GM23248 (cell line): ENCODE measurements around the gene CNP. TPM values are rescaled to one million over a fixed set of nuclear protein-coding genes. Genes with fewer than 3 reads are reported as not detected.
A peak's percentile ranks its signal among the peaks of the same experiment; 100 is the strongest.

ENCODE experiments used
- DNase-seq: peaks from one replicate; pipeline ENCODE4 v3.0.0-alpha.2; 2015
- H2AFZ ChIP-seq: fragments of 200-600 bp; sonication (generic); 2 replicates; pipeline ENCODE4 v1.6.1; 2016; ENCODE audit warnings: antibody characterized with exemption
- H3F3A ChIP-seq: fragments of 200-600 bp; sonication (generic); 2 replicates; pipeline ENCODE4 v1.6.1; 2016; ENCODE audit warnings: mild to moderate bottlenecking, antibody characterized with exemption, mixed run types; ENCODE audit not compliant: insufficient read depth
- H3K27ac ChIP-seq: fragments of 200-600 bp; sonication (generic); 2 replicates; pipeline ENCODE4 v1.5.1; 2016; ENCODE audit warnings: mild to moderate bottlenecking
- H3K27me3 ChIP-seq: fragments of 200-600 bp; sonication (generic); replicated peaks from 2 replicates; pipeline ENCODE4 v1.6.1; 2016; ENCODE audit warnings: mild to moderate bottlenecking; ENCODE audit not compliant: insufficient read depth
- H3K36me3 ChIP-seq: fragments of 200-600 bp; sonication (generic); 2 replicates; pipeline ENCODE4 v1.6.1; 2016; ENCODE audit warnings: low read depth, mild to moderate bottlenecking
- H3K4me1 ChIP-seq: fragments of 200-600 bp; sonication (generic); 2 replicates; pipeline ENCODE4 v1.6.1; 2016; ENCODE audit warnings: mild to moderate bottlenecking; ENCODE audit not compliant: insufficient read depth
- H3K4me2 ChIP-seq: fragments of 200-600 bp; sonication (generic); one replicate; pipeline ENCODE4 v1.6.1; 2016; ENCODE audit warnings: mild to moderate bottlenecking; ENCODE audit not compliant: unreplicated experiment
- H3K4me3 ChIP-seq: fragments of 200-600 bp; sonication (generic); 2 replicates; pipeline ENCODE4 v1.5.1; 2016; ENCODE audit warnings: mild to moderate bottlenecking
- H3K79me2 ChIP-seq: fragments of 200-600 bp; sonication (generic); 2 replicates; pipeline ENCODE4 v1.6.1; 2016; ENCODE audit warnings: mild to moderate bottlenecking; ENCODE audit not compliant: insufficient read depth
- H3K9ac ChIP-seq: fragments of 200-600 bp; sonication (generic); 2 replicates; pipeline ENCODE4 v1.6.1; 2016; ENCODE audit warnings: mild to moderate bottlenecking
- H3K9me2 ChIP-seq: fragments of 200-600 bp; sonication (generic); 2 replicates; pipeline ENCODE4 v1.6.1; 2016; ENCODE audit warnings: mixed run types, mild to moderate bottlenecking, moderate library complexity; ENCODE audit not compliant: insufficient read depth
- H3K9me3 ChIP-seq: fragments of 200-600 bp; sonication (generic); one replicate; pipeline ENCODE4 v1.6.1; 2017; ENCODE audit warnings: low read depth
- H4K20me1 ChIP-seq: fragments of 200-600 bp; sonication (generic); 2 replicates; pipeline ENCODE4 v1.6.0; 2016; ENCODE audit not compliant: insufficient read depth
- EZH2 ChIP-seq: fragments of 200-600 bp; sonication (generic); IDR thresholded peaks from 2 replicates; pipeline ENCODE4 v1.6.1; 2018; ENCODE audit warnings: antibody characterized with exemption, mild to moderate bottlenecking; ENCODE audit not compliant: insufficient read depth, poor library complexity, severe bottlenecking
- EZH2phosphoT487 ChIP-seq: fragments of 200-600 bp; sonication (generic); IDR thresholded peaks from 2 replicates; pipeline ENCODE4 v1.6.1; 2018; ENCODE audit warnings: antibody characterized with exemption, moderate library complexity, mild to moderate bottlenecking, low read depth; ENCODE audit not compliant: insufficient read depth
- WGBS, 2 experiments: methylation state at CpG; one replicate each; pipeline ENCODE4 v1.1.6; 2015 to 2017; ENCODE audit warnings: low lambda C conversion rate in 2 of 2, low coverage in 1 of 2; ENCODE audit errors: missing lambda C conversion rate in 2 of 2; 5-methylcytosine and 5-hydroxymethylcytosine counted together
- in situ Hi-C: fragments of 300-500 bp; cut with MboI; formaldehyde crosslinking; loops from 2 replicates; pipeline ENCODE4 v1.15.0; 2020
- polyA plus RNA-seq: library from polyadenylated mRNA; unstranded; fragments of >200 nt; fragmentation: Nextera tagmentation; extraction: Ambion mirVana; gene quantifications from 2 replicates; pipeline ENCODE4 v1.2.1, GENCODE V29; 2016
- total RNA-seq: library from RNA; depleted of rRNA; stranded (reverse); fragments of >200 nt; shearing (Covaris generic); gene quantifications from 2 replicates; pipeline ENCODE4 v1.2.3, GENCODE V29; 2014

CNP gene
- total and polyA plus RNA-seq, 2 experiments from 2014 or later = 58.3 to 103 TPM

DNA sequence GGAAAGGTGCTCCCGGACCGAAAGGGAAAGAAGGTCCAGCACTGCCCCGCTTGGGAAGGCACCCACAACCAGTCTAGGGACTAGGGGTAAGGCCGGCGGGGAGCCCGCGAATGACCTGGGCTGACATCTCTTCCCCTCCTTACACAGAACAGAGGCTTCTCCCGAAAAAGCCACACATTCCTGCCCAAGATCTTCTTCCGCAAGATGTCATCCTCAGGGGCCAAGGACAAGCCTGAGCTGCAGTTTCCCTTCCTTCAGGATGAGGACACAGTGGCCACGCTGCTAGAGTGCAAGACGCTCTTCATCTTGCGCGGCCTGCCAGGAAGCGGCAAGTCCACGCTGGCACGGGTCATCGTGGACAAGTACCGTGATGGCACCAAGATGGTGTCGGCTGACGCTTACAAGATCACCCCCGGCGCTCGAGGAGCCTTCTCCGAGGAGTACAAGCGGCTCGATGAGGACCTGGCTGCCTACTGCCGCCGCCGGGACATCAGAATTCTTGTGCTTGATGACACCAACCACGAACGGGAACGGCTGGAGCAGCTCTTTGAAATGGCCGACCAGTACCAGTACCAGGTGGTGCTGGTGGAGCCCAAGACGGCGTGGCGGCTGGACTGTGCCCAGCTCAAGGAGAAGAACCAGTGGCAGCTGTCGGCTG is 1.5 kb downstream of the CNP start:
- DNase-seq = no peak
- Histone ChIP-seq H3K36me3 (peaks cover 4% of the 10 kb centered on the region; the same call in 1 of the 2 replicates), H3K4me2 (peak overlapping the region; percentile 71), H3K4me3 (peak overlapping the region; percentile 88), H3K9ac (peak overlapping the region; percentile 95), H2AFZ (no peak overlapping the region), H3K4me1 (peaks cover 13% of the 10 kb centered on the region), H3K27ac (peak overlapping the region; percentile 77; the same call in 1 of the 2 replicates), H3K27me3 (no peaks in the 10 kb centered on the region), H3F3A (peaks cover 9% of the 10 kb centered on the region), H3K9me3 (no peaks in the 10 kb centered on the region), H4K20me1 (no peaks in the 10 kb centered on the region), H3K79me2 (peaks cover 64% of the 10 kb centered on the region), H3K9me2 (no peaks in the 10 kb centered on the region)
- WGBS, 2 experiments = 91 to 92% methylated on average over 37 of the region's 37 CpGs
- in situ Hi-C loops = loop anchor here (10.0 kb wide), 1 partner anchor 147 kb away; the partner anchor contains the start of gene DHX58
- TF ChIP-seq EZH2 (no peak), EZH2phosphoT487 (no peak)

DNA sequence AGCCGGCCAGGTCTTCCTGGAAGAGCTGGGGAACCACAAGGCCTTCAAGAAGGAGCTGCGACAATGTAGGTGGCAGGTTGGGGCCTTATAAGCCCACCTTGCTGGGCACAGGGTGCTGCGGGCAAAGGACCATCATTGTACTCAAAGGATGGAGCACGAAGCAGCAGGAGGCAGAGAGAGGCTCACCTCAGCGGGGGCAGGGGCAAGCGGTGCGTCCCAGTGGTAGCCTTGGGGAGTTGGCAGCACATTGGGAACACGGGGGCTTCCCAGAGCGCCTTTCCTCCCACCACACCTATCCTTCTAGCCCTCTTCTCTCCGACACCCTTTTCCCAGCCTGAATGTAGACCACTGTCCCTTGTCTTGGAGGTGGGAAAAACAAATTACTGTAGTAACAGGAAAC is 2.1 kb downstream of the CNP start:
- Histone ChIP-seq H3K4me3 (no peak overlapping the region), H3K36me3 (peaks cover 4% of the 10 kb centered on the region; the same call in 1 of the 2 replicates), H3K9me2 (no peaks in the 10 kb centered on the region), H3K27me3 (no peaks in the 10 kb centered on the region), H3K4me1 (peaks cover 13% of the 10 kb centered on the region), H3K27ac (no peak overlapping the region), H2AFZ (no peak overlapping the region), H3K79me2 (peaks cover 69% of the 10 kb centered on the region), H3K9me3 (no peaks in the 10 kb centered on the region), H3F3A (peaks cover 9% of the 10 kb centered on the region), H3K4me2 (no peak overlapping the region), H3K9ac (no peak overlapping the region), H4K20me1 (no peaks in the 10 kb centered on the region)
- 90 to 92% methylated on average over 10 of the region's 10 CpGs for WGBS, 2 experiments
- in situ Hi-C loops = loop anchor here (10.0 kb wide), 1 partner anchor 146 kb away; the partner anchor contains the start of gene DHX58
- no peak for DNase-seq
- TF ChIP-seq EZH2 = no peak
- TF ChIP-seq EZH2phosphoT487 = no peak

GRCh38 chr17:41970901-41971331 is 4.3 kb downstream of the CNP start:
- in situ Hi-C loops = no loop called here
- no peak overlapping the region for H3K4me2 ChIP-seq
- H3K79me2 ChIP-seq = peaks cover 79% of the 10 kb centered on the region
- peaks cover 13% of the 10 kb centered on the region for H3K4me1 ChIP-seq
- H3K27me3 ChIP-seq = no peaks in the 10 kb centered on the region
- no peak overlapping the region for H3K4me3 ChIP-seq
- no peaks in the 10 kb centered on the region for H3K9me3 ChIP-seq
- WGBS, 2 experiments = 66 to 69% methylated on average over 5 of the region's 5 CpGs
- peaks cover 12% of the 10 kb centered on the region; the same call in 1 of the 2 replicates for H3K36me3 ChIP-seq
- H4K20me1 ChIP-seq = no peaks in the 10 kb centered on the region
- no peak for DNase-seq
- peaks cover 11% of the 10 kb centered on the region for H3F3A ChIP-seq
- TF ChIP-seq EZH2phosphoT487 (no peak), EZH2 (no peak)
- H3K27ac ChIP-seq = no peak overlapping the region
- no peaks in the 10 kb centered on the region for H3K9me2 ChIP-seq
- no peak overlapping the region for H2AFZ ChIP-seq
- no peak overlapping the region for H3K9ac ChIP-seq

GRCh38 chr17:41971721-41972523 is 5.3 kb downstream of the CNP start:
- Histone ChIP-seq H3K79me2 (peaks cover 77% of the 10 kb centered on the region), H3K9ac (no peak overlapping the region), H3F3A (peaks cover 20% of the 10 kb centered on the region), H3K27me3 (no peaks in the 10 kb centered on the region), H3K9me2 (no peaks in the 10 kb centered on the region), H3K4me2 (no peak overlapping the region), H3K36me3 (peaks cover 12% of the 10 kb centered on the region; the same call in 1 of the 2 replicates), H3K27ac (no peak overlapping the region), H3K4me1 (peaks cover 20% of the 10 kb centered on the region), H3K4me3 (no peak overlapping the region), H2AFZ (no peak overlapping the region), H3K9me3 (no peaks in the 10 kb centered on the region), H4K20me1 (no peaks in the 10 kb centered on the region)
- no peak for DNase-seq
- WGBS, 2 experiments = 87 to 88% methylated on average over 18 of the region's 18 CpGs
- in situ Hi-C loops = no loop called here
- TF ChIP-seq EZH2phosphoT487 = no peak
- TF ChIP-seq EZH2 = no peak
